H1 (cell line): ENCODE results near the gene RD3L. TPM values are rescaled to one million over a fixed set of nuclear protein-coding genes. Genes with fewer than 3 reads are reported as not detected.

Experiments
- CBX5 ChIP-seq: fragments of 300-800, 300-1000 bp; sonication (generic); IDR thresholded peaks from 2 replicates; pipeline ENCODE4 v1.7.1; 2016; ENCODE audit warnings: antibody characterized with exemption, low read length, low read depth
- CHD2 ChIP-seq: IDR thresholded peaks from 2 replicates; pipeline ENCODE4 v1.6.1; 2012; ENCODE audit warnings: low read length, improper control_type of control experiment
- GABPA ChIP-seq: IDR thresholded peaks from 2 replicates; pipeline ENCODE4 v1.6.1; 2011; ENCODE audit warnings: mild to moderate bottlenecking, low read length, moderate library complexity, borderline replicate concordance; ENCODE audit not compliant: insufficient read depth
- KDM4A ChIP-seq: IDR thresholded peaks from one replicate; pipeline ENCODE4 v1.7.1; 2012; ENCODE audit warnings: low read depth, mild to moderate bottlenecking, moderate library complexity, low read length, inconsistent platforms; ENCODE audit not compliant: severe bottlenecking
- SAP30 ChIP-seq: fragments of 300-600 bp; sonication (generic); IDR thresholded peaks from 2 replicates; pipeline ENCODE4 v1.7.1; 2012; ENCODE audit warnings: low read length, moderate library complexity, mild to moderate bottlenecking, inconsistent platforms; ENCODE audit not compliant: insufficient read depth, insufficient replicate concordance
- SP1 ChIP-seq: IDR thresholded peaks from 2 replicates; pipeline ENCODE4 v1.6.1; 2011; ENCODE audit warnings: low read depth, low read length
- SUZ12 ChIP-seq: fragments of 200-600 bp; sonication (generic); IDR thresholded peaks from 2 replicates; pipeline ENCODE4 v1.6.1; 2012; ENCODE audit warnings: mild to moderate bottlenecking, inconsistent platforms, low read length, moderate library complexity, mixed read lengths
- TBP ChIP-seq: IDR thresholded peaks from 2 replicates; pipeline ENCODE4 v1.6.1; 2011; ENCODE audit warnings: low read depth, low read length, improper control_type of control experiment
- polyA plus RNA-seq, 7 experiments: library from polyadenylated mRNA; depleted of rRNA in 3 of 7; stranded (reverse) in 5 of 7; unstranded in 2 of 7; fragments of >200 nt in 5 of 7; fragments of 200-250 nt in 2 of 7; gene quantifications; 1 replicate in 5 of 7; 2 replicates in 1 of 7; 4 replicates in 1 of 7; pipeline versions ENCODE4 v1.2.1 to v1.2.3, GENCODE V29; 2011 to 2013; ENCODE audit warnings: missing spikeins in 2 of 7, mixed read lengths in 2 of 7
- total RNA-seq: library from RNA; stranded (reverse); fragmentation: NEBNext Ultra II Directional; extraction: Animal tissue kit (Norgen Biotek cat#: 25700); gene quantifications from 2 replicates; pipeline ENCODE4 v1.2.1, GENCODE V29; 2021
- TF ChIP-seq, protein P1 (sequence below): fragments of 300-600 bp; sonication (generic); IDR thresholded peaks from 2 replicates; pipeline ENCODE4 v1.7.1; 2012; ENCODE audit warnings: low read length, moderate library complexity, mild to moderate bottlenecking, inconsistent platforms; ENCODE audit not compliant: insufficient replicate concordance
- TF ChIP-seq, protein P2 (sequence below): IDR thresholded peaks from 2 replicates; pipeline ENCODE4 v1.6.1; 2012; ENCODE audit warnings: low read length, inconsistent platforms

RD3L gene
- total and polyA plus RNA-seq, 2 of the 8 experiments (the other 6 are each of a cell fraction or from before 2014, with no cell fraction given), result not detected

DNA sequence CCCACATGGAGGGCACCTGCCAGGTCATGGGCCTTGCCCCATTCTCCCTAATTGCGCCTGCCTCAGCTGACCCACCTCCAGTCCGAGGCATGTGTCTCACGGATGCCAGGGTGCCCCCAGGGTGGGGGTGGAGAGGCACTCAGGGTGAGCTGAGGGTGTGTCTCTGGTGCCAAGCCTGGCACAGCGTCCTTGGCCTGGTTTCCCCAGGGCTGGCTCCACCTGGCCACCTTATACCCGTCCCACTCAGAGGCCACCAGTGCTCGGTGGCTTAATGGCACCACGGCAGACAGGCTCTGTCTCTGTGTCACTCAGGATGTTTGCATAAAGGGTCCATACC is 47.6 kb downstream of the RD3L start (continued):
- TF ChIP-seq, protein P1, sequence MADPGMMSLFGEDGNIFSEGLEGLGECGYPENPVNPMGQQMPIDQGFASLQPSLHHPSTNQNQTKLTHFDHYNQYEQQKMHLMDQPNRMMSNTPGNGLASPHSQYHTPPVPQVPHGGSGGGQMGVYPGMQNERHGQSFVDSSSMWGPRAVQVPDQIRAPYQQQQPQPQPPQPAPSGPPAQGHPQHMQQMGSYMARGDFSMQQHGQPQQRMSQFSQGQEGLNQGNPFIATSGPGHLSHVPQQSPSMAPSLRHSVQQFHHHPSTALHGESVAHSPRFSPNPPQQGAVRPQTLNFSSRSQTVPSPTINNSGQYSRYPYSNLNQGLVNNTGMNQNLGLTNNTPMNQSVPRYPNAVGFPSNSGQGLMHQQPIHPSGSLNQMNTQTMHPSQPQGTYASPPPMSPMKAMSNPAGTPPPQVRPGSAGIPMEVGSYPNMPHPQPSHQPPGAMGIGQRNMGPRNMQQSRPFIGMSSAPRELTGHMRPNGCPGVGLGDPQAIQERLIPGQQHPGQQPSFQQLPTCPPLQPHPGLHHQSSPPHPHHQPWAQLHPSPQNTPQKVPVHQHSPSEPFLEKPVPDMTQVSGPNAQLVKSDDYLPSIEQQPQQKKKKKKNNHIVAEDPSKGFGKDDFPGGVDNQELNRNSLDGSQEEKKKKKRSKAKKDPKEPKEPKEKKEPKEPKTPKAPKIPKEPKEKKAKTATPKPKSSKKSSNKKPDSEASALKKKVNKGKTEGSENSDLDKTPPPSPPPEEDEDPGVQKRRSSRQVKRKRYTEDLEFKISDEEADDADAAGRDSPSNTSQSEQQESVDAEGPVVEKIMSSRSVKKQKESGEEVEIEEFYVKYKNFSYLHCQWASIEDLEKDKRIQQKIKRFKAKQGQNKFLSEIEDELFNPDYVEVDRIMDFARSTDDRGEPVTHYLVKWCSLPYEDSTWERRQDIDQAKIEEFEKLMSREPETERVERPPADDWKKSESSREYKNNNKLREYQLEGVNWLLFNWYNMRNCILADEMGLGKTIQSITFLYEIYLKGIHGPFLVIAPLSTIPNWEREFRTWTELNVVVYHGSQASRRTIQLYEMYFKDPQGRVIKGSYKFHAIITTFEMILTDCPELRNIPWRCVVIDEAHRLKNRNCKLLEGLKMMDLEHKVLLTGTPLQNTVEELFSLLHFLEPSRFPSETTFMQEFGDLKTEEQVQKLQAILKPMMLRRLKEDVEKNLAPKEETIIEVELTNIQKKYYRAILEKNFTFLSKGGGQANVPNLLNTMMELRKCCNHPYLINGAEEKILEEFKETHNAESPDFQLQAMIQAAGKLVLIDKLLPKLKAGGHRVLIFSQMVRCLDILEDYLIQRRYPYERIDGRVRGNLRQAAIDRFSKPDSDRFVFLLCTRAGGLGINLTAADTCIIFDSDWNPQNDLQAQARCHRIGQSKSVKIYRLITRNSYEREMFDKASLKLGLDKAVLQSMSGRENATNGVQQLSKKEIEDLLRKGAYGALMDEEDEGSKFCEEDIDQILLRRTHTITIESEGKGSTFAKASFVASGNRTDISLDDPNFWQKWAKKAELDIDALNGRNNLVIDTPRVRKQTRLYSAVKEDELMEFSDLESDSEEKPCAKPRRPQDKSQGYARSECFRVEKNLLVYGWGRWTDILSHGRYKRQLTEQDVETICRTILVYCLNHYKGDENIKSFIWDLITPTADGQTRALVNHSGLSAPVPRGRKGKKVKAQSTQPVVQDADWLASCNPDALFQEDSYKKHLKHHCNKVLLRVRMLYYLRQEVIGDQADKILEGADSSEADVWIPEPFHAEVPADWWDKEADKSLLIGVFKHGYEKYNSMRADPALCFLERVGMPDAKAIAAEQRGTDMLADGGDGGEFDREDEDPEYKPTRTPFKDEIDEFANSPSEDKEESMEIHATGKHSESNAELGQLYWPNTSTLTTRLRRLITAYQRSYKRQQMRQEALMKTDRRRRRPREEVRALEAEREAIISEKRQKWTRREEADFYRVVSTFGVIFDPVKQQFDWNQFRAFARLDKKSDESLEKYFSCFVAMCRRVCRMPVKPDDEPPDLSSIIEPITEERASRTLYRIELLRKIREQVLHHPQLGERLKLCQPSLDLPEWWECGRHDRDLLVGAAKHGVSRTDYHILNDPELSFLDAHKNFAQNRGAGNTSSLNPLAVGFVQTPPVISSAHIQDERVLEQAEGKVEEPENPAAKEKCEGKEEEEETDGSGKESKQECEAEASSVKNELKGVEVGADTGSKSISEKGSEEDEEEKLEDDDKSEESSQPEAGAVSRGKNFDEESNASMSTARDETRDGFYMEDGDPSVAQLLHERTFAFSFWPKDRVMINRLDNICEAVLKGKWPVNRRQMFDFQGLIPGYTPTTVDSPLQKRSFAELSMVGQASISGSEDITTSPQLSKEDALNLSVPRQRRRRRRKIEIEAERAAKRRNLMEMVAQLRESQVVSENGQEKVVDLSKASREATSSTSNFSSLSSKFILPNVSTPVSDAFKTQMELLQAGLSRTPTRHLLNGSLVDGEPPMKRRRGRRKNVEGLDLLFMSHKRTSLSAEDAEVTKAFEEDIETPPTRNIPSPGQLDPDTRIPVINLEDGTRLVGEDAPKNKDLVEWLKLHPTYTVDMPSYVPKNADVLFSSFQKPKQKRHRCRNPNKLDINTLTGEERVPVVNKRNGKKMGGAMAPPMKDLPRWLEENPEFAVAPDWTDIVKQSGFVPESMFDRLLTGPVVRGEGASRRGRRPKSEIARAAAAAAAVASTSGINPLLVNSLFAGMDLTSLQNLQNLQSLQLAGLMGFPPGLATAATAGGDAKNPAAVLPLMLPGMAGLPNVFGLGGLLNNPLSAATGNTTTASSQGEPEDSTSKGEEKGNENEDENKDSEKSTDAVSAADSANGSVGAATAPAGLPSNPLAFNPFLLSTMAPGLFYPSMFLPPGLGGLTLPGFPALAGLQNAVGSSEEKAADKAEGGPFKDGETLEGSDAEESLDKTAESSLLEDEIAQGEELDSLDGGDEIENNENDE, result no peak
- TF ChIP-seq GABPA (no peak), SP1 (no peak), KDM4A (no peak), SUZ12 (no peak), CHD2 (no peak), SAP30 (no peak), TBP (no peak), CBX5 (no peak)
- TF ChIP-seq, protein P2, sequence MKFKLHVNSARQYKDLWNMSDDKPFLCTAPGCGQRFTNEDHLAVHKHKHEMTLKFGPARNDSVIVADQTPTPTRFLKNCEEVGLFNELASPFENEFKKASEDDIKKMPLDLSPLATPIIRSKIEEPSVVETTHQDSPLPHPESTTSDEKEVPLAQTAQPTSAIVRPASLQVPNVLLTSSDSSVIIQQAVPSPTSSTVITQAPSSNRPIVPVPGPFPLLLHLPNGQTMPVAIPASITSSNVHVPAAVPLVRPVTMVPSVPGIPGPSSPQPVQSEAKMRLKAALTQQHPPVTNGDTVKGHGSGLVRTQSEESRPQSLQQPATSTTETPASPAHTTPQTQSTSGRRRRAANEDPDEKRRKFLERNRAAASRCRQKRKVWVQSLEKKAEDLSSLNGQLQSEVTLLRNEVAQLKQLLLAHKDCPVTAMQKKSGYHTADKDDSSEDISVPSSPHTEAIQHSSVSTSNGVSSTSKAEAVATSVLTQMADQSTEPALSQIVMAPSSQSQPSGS, result no peak
